ENCODE measurements around the gene BCKDK.

GRCh38 chr16:31080756-31081419 is 27.3 kb upstream of the BCKDK start:
- TF ChIP-seq CTCF (IDR thresholded peaks at IDR 0.05; ENCODE audit: low read depth, low read length) = no peak
- TF ChIP-seq POLR2A (IDR thresholded peaks at IDR 0.05; ENCODE audit: extremely low read depth, insufficient read length) = no peak
- TF ChIP-seq MAX (IDR thresholded peaks at IDR 0.05; ENCODE audit: low read depth, low read length) = no peak
- no peak for TF ChIP-seq MYC (IDR thresholded peaks at IDR 0.05; ENCODE audit: low read depth, low read length)
